GM12864 (cell line): ENCODE data around the gene RAI14.

Experiments used
- DNase-seq: peaks from one replicate; pipeline ENCODE4 v3.0.0-alpha.2; 2011; ENCODE audit warnings: low read depth
- H3K4me3 ChIP-seq: 2 replicates; pipeline ENCODE4 v1.5.1; 2011; ENCODE audit warnings: mild to moderate bottlenecking, low read depth, low read length, control low read depth
- CTCF ChIP-seq: IDR thresholded peaks from 2 replicates; pipeline ENCODE4 v1.5.1; 2011; ENCODE audit warnings: low read depth, mild to moderate bottlenecking, moderate library complexity, low read length, control low read depth, inconsistent platforms; ENCODE audit errors: missing control alignments

RAI14 gene

GRCh38 chr5:34831303-34831702, 175.2 kb downstream of the RAI14 start:
- no peak for DNase-seq
- TF ChIP-seq CTCF, result no peak
- no peak overlapping the region for H3K4me3 ChIP-seq

- H3K4me3 ChIP-seq, result no peak overlapping the region
- TF ChIP-seq CTCF, result no peak
- DNase-seq, result no peak
Observed at GRCh38 chr5:34832568-34832967, 176.4 kb downstream of the RAI14 start.

GRCh38 chr5:34833090-34833489, 177.0 kb downstream of the RAI14 start:
- no peak for TF ChIP-seq CTCF
- DNase-seq, result no peak

GRCh38 chr5:34833976-34834793, 178.1 kb downstream of the RAI14 start:
- no peak for DNase-seq
- H3K4me3 ChIP-seq, result no peak overlapping the region
- no peak for TF ChIP-seq CTCF

More at GRCh38 chr5:34833090-34833489, 177.0 kb downstream of the RAI14 start:
- no peak overlapping the region for H3K4me3 ChIP-seq

- DNase-seq, result no peak
- H3K4me3 ChIP-seq, result no peak overlapping the region
- TF ChIP-seq CTCF, result no peak
Observed at GRCh38 chr5:34834794-34835089, 178.6 kb downstream of the RAI14 start.

GRCh38 chr5:34835664-34836063, 179.5 kb downstream of the RAI14 start:
- DNase-seq, result no peak

More at GRCh38 chr5:34835664-34836063, 179.5 kb downstream of the RAI14 start:
- TF ChIP-seq CTCF, result no peak
- H3K4me3 ChIP-seq, result no peak overlapping the region
